Measurements from ENCODE around the gene SATB2.

Gene SATB2

DNA sequence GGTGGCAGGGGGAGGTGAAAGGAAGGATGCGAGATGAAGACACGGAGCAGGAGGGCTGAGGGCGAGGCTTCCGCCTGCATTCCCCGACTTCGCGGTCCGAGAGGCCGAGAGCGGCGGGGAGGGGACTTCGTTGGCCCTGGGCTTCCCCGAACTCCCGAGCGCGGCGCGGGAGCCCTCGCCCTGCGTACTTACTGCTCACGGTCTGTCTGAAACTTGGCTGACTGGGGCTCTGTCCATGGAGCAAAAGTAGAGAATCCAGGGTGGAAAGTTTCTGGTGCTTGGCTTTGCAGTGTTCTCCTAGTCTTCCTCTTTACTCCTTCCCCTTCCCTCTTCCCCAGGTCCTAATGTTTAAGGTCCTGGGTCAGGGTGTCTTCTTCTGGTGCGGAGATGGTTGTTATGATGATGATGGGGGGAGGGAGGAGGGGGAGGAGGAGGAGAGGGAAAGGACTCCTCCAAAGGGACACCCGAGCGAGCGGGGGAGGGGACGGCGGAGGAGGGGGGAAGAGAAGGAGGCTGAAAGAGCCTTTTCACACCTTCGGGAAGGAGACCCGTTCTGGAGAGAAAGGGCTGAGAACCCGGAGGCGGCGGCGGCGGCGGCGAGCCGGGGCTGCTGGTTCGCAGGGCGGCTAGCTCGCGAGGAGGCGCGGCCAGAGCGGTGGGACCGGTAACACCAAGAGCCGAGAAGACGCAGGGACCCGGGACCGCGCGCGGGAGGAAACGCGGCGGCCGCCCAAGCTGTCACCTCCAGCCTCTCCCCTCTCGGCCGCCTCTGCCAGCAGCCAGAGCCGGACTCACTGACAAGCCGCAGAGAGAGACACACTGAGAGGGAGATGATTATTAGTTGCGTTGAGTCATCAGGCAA, at the start of gene SATB2:
SATB2 (minus strand) TSS at position 793 of the 862 bp plus-strand sequence. CDS start 1,902 bp downstream, outside the sequence.
- DNase-seq (ENCODE audit: low read depth), result no peak

DNA sequence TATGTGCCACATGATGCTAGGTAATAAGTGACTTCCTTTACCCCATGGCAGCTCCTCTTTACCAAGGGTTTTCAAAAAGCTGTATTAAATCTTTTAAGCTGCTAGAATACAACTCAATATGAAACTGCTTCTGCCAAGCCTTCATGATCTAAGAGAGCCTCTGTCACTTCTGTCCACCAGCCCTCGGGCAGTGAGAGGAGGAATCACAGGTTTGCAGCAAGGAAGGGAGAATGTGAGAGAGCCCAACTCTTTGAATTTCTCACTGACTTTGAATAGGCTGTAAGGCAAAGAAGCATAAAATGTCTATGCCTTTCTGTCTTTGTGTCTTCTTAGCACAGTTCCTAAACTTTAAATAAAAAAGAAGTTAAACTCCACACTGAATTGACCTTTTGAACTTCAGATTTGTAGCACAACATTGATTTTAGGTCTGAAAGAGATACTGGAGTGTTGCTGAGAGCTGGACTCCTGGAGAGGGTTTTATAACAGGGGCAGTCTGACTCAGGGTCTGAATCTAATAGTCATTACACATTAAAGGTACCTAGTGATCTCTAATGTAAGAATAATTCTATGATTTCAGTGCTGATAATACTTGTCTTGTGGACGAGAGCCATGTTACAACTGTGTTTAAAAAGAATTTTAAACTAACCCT, 48.1 kb upstream of the SATB2 start:
- no peak for DNase-seq (ENCODE audit: low read depth)

GRCh38 chr2:199503148-199503547, 45.4 kb upstream of the SATB2 start:
- no peak for DNase-seq (ENCODE audit: low read depth)

DNA sequence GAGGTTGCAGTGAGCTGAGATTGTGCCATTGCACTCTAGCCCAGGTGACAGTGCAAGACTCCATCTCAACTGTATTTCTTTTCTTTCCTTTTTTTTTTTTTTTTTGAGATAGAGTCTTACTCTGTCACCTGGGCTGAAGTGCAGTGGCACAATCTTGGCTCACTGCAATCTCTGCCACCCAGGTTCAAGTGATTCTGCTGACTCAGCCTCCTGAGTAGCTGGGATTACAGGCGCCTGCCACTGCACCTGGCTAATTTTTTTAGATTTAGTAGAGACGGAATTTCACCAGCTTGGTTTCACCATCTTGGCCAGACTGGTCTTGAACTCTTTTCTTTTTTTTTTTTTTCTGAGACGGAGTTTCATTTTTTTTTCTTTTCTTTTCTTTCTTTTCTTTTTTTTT, 41.3 kb upstream of the SATB2 start:
- no peak for DNase-seq (ENCODE audit: low read depth)

- no peak for DNase-seq (ENCODE audit: low read depth)
Observed at GRCh38 chr2:199495147-199495546, 37.4 kb upstream of the SATB2 start.

DNA sequence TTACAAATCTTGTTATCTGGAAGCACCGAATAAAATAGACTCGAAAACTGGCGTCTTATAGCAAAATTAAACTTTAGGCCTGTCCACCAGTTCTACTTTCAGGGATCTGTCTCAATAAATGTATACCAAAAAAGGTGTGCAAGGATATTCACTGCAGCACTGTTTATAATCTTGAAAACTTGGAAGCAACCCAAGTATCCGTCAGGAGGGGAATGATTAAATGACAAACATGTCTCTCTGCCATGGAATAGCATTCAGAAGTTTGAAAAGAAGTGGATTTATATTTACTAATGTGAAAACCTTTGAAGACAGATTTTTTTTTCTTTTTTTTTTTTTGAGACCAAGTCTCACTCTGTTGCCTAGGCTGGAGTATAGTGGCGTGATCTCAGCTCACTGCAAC, 32.3 kb upstream of the SATB2 start:
- no peak for DNase-seq (ENCODE audit: low read depth)

DNA sequence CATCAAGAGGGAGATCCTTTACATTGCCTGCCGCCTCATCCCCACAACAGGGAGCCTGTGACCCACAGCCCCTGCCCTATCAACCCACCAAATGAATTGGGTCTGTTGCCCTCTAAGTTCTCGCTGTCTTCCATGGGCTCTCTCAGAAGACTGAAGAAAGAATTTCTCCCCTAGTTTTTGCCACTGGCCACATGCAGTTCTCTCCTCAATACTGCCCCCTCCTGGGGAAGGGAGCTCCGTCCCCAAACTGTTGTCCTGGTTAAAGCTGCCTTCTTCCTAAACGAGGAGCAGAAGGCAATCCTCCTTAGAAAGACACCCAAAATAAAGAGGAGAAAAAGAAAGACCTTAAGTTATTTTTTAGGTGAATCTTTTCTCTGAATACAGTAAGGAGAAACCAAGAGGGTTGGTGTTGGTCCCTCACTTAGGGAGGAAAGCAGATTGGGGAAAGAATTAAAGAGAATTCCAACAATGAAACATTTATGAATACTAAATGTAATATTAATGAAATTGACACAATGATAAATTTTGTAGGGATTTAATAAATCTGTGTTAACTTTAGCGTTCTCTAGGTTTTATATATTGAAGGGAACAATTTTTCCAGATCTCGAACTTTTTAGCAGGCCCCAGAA, 31.1 kb upstream of the SATB2 start:
- peak; percentile 10 for DNase-seq (ENCODE audit: low read depth)

DNA sequence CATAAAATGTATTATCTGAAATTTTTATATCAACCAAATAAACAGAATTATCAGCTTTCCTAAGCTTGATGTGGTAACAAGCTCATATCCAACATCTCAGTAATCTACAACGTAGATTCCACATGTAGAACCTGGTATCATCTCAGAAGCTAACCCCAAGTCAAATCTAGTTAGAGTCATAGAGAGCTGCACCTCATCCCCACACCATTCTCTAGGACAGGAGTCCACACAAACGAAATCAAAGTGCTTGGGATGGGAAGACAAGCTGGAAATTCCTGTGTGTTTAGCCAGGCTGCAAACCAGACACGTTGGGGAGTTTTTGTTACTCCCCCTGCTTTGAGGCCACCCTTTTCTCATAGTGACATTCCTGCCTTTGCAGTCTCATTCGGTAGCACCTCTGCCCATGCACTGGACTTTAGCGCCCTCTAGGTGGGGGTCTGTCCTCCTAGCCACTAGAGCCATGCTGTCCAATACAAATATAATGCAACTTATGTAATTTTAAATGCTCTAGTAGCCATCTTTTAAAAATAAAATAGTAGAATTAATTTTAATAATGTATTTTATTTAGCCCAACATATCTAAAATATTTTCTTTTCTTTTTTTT, 28.1 kb upstream of the SATB2 start:
- peak; percentile 15 for DNase-seq (ENCODE audit: low read depth)

DNA sequence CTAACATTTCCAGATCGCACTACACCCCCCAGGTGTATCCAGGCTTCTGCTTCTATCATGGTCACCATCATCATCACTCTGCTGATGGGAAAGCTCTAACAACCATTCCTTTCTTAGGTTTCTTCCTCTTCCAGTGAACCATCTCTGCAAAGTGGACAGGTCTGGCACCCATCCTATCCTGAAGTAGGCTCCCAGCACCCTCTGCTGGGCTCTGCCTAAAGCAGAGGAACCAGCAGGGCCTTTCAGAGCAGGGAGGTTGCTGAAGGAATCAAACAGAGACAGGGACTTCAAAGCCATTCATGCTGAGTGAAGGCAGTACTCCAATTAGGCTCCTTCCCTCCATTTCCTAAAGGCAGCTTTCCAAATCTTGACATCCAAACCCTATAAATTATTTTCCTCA, 27.2 kb upstream of the SATB2 start:
- no peak for DNase-seq (ENCODE audit: low read depth)

GRCh38 chr2:199480966-199481365, 23.2 kb upstream of the SATB2 start:
- no peak for DNase-seq (ENCODE audit: low read depth)

DNA sequence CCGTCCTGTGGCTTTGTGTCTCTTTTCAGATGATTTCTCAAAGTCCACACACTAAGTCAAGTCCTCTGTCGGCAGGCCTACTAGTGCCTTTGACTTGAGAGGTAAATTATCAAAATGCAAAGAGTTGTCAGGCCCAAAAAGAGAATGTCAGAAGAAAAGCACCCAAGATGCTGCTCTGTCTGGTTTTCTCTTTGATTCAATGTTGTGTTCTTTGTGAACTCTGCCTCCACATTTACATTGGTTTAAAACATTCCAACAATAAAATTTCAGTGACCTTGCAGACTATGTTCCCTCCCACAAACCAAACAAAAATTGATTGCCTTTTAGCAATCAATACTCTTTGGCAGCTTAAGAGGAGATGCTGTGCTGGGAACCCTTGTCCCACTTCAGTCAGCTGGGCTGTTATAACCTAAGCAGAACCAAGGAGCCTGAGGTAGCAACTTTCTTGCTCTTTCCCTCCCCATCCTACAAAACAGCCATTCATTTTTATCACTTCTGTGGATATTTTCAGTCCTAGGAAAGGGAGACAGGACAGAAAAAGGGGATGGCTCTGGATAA, 19.6 kb upstream of the SATB2 start:
- no peak for DNase-seq (ENCODE audit: low read depth)

DNA sequence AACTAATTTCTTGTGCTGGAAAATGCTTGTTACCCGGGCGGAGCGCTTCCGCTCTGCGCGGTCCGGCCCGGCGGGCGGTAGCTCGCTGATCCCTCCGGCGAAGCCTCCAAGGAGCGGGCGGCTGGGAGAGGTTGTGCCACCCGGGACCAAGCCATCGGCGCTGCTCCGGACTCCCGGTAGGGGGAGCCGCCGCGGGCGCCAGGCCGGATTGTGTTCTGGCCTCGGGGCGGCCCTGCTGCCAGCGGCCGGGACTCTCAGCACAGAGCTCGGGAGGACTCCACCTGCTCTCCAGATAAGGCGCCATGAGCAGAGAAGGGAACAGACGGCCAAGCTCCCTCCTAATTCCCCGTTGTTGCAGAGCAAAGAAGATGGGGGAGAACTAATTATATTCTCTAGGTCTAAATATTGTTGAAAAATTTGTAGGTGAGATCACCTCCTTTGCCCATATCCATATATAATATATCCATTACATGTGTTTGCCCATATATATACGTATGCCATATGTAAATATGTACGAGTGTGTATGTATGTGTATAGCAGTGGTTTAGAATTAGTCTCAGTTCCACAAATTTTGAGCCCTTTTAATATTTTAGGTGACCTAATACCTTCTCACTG, 13.8 kb upstream of the SATB2 start:
- DNase-seq (ENCODE audit: low read depth), result no peak

GRCh38 chr2:199470672-199471442, 13.1 kb upstream of the SATB2 start:
- DNase-seq (ENCODE audit: low read depth), result no peak

DNA sequence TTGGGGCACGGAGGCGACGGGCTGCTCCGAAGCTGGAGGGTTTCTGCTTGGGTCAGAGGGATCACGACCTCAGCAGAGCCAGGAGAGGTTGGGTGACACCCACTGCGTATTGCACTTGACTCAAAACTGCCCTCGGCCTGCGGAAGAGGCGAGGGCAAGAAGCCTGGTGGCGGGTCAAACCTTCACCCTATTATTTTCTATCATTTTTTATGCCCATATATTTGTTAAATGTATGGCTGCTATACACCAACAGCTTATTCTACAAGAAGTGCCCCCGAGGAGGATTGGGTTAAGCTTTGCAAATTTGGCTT, 12.6 kb upstream of the SATB2 start:
- DNase-seq (ENCODE audit: low read depth), result no peak

- no peak for DNase-seq (ENCODE audit: low read depth)
Observed at GRCh38 chr2:199469514-199470360, 12.0 kb upstream of the SATB2 start.

DNA sequence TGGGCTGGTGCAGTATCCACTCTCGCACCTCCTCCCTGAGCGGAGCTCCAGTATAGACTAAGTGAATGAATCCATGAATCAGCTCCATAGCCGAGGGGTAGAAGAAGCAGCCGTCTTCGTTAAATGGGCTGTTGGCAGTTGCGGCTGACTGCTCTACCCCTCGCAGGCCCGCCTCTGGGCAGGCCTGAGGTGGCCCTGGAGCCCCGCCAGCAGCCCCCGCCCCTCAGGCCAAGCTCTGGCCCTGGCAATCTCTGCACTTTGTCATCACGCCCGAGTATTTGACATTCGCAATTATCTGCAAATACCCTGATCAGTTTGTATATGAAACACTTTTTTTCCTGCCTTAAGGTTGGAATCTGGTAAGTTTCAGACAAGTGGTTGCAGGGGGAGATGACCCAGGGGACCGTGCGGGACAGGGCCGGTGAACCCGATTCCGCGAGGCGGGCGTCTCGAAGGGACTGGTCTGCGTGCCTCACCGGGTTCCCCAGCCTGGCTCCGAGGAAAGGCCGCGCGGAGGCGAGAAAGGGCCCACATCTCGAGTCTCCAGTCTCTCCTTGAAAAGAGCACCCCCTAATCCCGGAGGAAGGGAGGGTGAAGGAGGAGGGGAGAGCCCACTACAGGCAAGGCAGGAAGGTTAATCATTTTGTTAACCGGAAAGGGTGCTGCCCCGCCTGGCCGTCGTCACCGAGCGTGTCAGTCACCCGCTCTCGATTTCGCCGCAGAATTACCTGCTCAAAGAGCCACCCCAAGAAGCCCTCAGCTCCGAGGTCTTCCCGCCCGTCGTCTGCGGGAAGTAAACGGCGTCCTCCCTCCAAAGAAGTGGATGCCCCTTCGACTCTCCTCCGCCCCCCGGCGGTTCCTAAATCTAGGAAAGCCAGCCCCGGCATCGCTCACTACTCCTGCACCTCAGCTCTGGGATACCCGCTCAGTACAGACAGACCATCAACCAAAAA, 11.1 kb upstream of the SATB2 start:
- no peak for DNase-seq (ENCODE audit: low read depth)

GRCh38 chr2:199467066-199467822, 9.5 kb upstream of the SATB2 start:
- DNase-seq (ENCODE audit: low read depth), result no peak

DNA sequence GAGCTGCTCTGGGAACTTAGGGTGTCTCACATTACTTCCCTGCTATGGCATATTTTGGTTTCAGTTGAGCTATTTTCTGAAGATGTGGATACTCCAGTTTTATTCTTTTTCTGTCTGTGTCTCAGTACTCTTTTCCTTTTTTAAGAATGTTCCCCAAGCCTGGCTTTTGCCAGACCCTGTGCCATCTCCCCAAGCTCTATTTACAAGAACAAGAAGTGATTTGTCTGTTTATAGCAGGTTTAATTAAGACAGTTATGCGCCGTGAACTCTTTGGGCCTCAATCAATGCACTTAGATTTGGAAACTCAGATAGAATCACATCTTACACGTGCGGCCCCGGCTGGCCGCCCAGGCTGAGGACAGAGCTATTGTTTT, 8.9 kb upstream of the SATB2 start:
- DNase-seq (ENCODE audit: low read depth), result no peak
